NCI-H524 (cell line): ENCODE data around the gene SAMMSON.

Experiments used
- DNase-seq, 2 experiments: peaks; one replicate each; lab custom pipeline; 2025; lab: John Stamatoyannopoulos, UW

SAMMSON gene

GRCh38 chr3:70011582-70011981 is 12.0 kb downstream of the SAMMSON start:
- DNase-seq, result no peak

GRCh38 chr3:70020906-70021660 is 21.6 kb downstream of the SAMMSON start:
- no peak for DNase-seq

DNA sequence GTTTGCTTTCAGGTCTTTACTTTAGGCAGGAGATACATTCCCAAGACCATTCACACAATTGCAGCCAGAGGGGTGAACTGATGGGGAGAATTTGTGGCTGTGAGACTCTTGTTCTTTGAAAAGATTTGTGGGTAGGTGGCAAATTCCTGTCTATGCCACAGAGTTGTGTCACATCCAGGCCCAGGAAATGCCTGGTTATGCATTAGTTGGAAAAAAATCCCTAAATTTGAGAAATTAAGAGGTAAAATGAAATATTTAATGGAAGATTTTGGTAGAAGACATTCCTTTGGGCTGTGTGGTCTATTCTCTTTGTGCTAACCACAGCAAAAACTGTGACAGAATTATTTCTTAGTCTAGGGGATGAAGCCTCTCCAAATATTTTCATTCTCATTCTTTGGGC is 28.8 kb downstream of the SAMMSON start:
- DNase-seq, result no peak

DNA sequence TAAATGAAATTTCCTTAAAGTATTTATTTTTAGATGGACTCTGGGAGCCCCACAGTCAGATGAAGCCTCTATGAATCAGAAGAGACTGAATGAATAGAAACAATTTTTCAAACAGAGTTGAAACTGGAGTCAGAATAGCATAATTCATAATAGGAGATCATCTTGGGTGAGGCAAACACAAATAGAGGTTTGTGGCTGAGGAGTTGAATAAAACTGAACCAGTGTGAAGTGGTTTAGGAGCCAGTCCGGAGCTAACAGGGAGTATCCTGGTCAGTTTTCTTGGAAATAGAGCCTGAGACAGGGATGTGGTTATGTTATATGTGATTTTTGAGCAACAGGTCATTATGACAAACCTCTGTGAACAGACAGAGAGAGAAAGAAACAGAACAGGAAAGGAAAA is 39.2 kb downstream of the SAMMSON start:
- DNase-seq, result no peak

DNA sequence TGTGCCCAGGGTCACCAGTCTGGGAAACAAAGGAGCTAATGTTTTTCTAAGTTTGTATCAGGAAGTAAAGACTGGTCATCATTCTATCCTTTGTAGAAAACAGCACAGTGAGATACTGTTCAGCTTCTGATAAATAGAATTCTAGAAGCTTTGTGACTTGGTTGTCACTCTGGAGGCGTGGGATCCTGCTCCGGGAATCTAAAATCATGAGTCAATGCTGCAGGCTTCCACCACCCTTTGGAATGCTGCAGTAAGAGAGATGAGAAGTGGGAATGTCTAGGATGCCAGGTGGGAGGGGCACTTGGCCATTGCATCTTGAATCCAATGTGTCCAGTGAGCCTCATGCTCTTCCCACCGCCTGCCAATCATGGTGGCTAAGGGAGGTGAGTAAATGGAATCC is 40.9 kb downstream of the SAMMSON start:
- no peak for DNase-seq

GRCh38 chr3:70042641-70043040 is 43.1 kb downstream of the SAMMSON start:
- no peak for DNase-seq

- no peak for DNase-seq
These were observed 50.2 kb downstream of the SAMMSON start for GRCh38 chr3:70049761-70050160.

- no peak for DNase-seq
These were observed 53.8 kb downstream of the SAMMSON start for GRCh38 chr3:70053293-70053692.

DNA sequence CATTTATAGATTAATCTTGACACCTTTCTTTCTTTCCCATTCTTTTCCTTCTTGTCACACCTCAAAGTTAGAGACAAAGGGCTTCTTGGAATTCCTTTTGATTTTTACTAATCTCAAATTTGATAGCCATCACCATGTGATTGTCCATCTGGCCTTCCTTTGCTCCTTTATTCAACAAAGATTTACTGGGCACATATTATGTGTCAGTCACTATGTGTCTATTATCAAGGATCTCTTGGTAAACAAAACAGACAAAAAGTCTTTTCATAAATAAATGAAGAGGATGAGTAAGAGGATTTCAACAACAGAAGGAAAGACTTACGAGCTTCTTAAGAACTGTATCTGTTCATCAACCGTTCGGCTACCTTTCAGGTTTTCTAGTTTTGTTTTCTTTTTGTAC is 56.5 kb downstream of the SAMMSON start:
- no peak for DNase-seq

DNA sequence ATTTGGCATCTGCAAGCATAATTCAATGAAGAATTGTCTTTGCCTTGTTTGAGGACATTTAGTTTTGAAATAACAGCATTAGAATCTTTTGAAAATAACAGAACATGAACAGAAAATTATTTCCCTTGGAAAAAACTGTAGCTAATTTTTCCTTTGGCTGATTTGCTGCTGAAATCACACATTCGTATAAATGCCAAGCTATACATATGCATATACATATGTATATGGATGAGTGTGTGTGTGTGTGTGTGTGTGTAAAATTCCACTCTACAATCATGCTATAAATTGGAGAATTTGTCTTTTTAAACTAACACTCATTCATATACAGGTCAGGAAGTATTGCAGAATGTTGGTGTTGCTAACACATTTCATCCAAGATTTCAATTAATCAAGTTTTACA is 57.9 kb downstream of the SAMMSON start:
- DNase-seq, result no peak

GRCh38 chr3:70061096-70061495 is 61.6 kb downstream of the SAMMSON start:
- no peak for DNase-seq

- peak in 1 of 2 experiments; percentile 58 for DNase-seq
These were observed 64.8 kb downstream of the SAMMSON start for GRCh38 chr3:70064194-70064779.

GRCh38 chr3:70065696-70066253 is 66.2 kb downstream of the SAMMSON start:
- peak; percentile 75 to 95 for DNase-seq

GRCh38 chr3:70067860-70068521 is 68.5 kb downstream of the SAMMSON start:
- no peak for DNase-seq

GRCh38 chr3:70069557-70069956 is 70.0 kb downstream of the SAMMSON start:
- DNase-seq, result no peak

GRCh38 chr3:70071138-70071537 is 71.6 kb downstream of the SAMMSON start:
- no peak for DNase-seq

DNA sequence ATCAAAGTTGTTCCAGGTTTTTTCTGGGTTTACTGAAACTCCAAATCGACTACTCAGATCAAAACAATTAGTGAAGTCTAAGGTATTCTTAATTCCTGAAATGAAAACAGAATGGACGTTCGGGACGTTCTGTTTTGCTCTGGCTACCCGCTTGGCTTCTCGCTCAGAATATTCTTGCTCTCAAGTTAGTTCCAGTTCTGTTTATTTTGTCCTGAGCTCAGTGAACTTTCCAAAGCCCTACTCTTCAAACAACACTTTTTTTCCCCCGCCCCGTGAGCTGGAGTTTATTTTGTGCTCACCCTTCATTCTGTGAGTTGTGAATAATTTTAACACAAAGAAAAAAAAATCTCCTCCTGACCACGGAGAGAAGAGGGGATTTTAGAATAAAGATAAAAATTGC is 72.6 kb downstream of the SAMMSON start:
- no peak for DNase-seq

- DNase-seq, result no peak
These were observed 73.2 kb downstream of the SAMMSON start for GRCh38 chr3:70072754-70073153.

DNA sequence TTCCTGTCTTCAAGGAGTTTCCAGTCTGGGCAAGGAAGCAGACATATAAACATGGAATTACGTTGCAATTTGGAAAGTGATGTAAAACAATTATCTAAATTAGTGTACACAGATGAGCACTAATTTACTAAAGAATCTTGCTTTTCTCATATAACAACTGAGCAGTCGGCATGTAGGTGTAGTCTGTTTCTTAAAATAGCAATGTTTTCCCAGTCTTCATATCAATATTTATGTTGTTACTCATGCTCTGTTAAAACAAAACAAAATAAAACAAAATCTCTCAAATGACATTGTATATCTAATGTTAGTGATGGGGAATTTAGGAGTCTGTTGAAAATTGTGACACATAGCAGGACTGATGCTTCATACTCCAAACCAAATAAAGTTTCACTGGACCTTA is 75.6 kb downstream of the SAMMSON start:
- DNase-seq, result no peak

DNA sequence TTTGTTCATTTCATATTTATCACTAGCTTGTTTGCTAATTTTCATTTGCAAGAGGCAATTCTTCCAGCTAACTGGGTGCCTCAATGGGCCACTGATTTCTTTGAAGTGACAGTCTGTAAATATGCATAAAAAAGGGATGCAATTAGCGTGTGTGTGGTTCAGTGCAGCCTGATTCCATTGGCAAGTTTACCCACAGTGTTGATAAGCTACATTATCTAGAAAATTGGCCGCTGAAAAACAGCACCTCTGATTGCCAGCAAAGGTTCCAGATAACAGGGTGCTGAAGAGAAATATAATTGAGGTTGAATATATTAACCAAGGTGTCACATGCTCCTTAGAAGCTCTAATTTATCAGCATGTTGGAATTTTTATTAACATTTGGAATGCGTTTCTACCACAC is 76.9 kb downstream of the SAMMSON start:
- no peak for DNase-seq

- no peak for DNase-seq
These were observed 79.2 kb downstream of the SAMMSON start for GRCh38 chr3:70078778-70079177.

DNA sequence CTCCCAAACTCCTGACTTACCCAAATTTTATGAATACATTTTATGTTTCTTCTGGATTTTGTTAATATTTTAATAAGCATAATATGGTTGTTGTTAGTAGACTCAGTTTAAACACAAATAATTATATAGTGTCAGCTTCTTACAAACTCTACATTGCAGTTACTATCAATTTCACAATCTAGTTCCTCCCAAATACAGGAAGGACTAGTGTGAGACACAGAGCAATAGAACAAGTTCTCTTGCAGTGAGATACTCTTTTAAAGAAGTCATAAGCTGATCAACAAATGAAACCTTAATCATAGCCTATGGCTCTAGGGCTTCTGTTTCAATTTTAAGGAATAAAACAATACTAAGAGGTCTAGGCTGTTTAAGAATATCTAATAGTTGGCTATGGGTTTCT is 86.1 kb downstream of the SAMMSON start:
- no peak for DNase-seq

- no peak for DNase-seq
These were observed 86.8 kb downstream of the SAMMSON start for GRCh38 chr3:70086336-70086735.
